GM10248 (cell line): ENCODE data around the gene ZNF385A.
A peak's percentile ranks its signal among the peaks of the same experiment; 100 is the strongest.

Experiments
- CTCF ChIA-PET: fragments of 300-600 bp; sonication (Branson Sonifier 250); formaldehyde crosslinking; extraction: SDS; loops from one replicate; lab custom pipeline; 2021; ENCODE audit warnings: antibody characterized with exemption; lab: Yijun Ruan, JAX
- POLR2A ChIA-PET: fragments of 350-650 bp; sonication (Branson Sonifier 250); formaldehyde crosslinking; extraction: SDS; loops from one replicate; lab custom pipeline; 2020; ENCODE audit warnings: antibody characterized with exemption; lab: Yijun Ruan, JAX
- DNase-seq: peaks from one replicate; pipeline ENCODE4 v3.0.0; 2012; ENCODE audit errors: extremely low spot score
- TF ChIP-seq, protein P1 (sequence below): IDR thresholded peaks from 2 replicates; pipeline ENCODE4 v1.5.1; 2012; ENCODE audit warnings: mild to moderate bottlenecking, low read depth; ENCODE audit errors: extremely low read depth, missing control alignments, control extremely low read depth

ZNF385A gene

GRCh38 chr12:54390668-54391551 lies 6.4 kb upstream of the ZNF385A start:
- TF ChIP-seq, protein P1, sequence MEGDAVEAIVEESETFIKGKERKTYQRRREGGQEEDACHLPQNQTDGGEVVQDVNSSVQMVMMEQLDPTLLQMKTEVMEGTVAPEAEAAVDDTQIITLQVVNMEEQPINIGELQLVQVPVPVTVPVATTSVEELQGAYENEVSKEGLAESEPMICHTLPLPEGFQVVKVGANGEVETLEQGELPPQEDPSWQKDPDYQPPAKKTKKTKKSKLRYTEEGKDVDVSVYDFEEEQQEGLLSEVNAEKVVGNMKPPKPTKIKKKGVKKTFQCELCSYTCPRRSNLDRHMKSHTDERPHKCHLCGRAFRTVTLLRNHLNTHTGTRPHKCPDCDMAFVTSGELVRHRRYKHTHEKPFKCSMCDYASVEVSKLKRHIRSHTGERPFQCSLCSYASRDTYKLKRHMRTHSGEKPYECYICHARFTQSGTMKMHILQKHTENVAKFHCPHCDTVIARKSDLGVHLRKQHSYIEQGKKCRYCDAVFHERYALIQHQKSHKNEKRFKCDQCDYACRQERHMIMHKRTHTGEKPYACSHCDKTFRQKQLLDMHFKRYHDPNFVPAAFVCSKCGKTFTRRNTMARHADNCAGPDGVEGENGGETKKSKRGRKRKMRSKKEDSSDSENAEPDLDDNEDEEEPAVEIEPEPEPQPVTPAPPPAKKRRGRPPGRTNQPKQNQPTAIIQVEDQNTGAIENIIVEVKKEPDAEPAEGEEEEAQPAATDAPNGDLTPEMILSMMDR: peak; percentile 36
- DNase-seq: peak; percentile 91
- CTCF ChIA-PET: interaction anchor here (0.7 to 5.4 kb wide), 6 partner anchors 9 to 17 kb away, joined by 3 to 63 read pairs (median 4); no protein-coding TSS in a partner anchor
- POLR2A ChIA-PET: no interaction called here

DNA sequence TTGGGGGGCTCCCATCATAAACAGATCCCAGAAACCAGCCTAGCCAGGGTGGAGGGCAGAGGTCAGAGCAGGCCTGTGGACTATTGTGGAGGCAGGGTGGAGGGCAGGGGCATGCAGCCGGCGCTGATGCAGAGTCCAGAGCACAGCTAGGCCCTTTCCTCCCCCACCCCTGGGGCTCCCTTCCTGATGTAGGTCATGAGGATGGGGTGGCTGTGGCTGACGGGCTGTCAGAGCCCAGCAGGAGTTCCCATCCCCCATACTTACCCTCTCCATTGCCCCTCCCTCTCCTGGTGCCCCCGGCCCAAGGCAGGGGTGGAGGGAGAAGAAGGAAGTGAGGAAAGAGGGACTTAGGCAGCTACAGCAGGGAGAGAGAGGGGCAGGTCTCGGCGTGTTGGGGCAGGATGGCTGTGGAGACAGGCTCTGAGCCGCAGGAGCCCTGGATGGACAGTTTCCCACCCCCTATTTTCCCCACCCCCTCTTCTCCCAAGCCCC lies 5.7 kb upstream of the ZNF385A start:
- CTCF ChIA-PET: interaction anchor here (0.7 to 5.4 kb wide), 4 partner anchors 9 to 16 kb away, joined by 3 to 63 read pairs (median 13); no protein-coding TSS in a partner anchor
- DNase-seq: no peak
- POLR2A ChIA-PET: no interaction called here

DNA sequence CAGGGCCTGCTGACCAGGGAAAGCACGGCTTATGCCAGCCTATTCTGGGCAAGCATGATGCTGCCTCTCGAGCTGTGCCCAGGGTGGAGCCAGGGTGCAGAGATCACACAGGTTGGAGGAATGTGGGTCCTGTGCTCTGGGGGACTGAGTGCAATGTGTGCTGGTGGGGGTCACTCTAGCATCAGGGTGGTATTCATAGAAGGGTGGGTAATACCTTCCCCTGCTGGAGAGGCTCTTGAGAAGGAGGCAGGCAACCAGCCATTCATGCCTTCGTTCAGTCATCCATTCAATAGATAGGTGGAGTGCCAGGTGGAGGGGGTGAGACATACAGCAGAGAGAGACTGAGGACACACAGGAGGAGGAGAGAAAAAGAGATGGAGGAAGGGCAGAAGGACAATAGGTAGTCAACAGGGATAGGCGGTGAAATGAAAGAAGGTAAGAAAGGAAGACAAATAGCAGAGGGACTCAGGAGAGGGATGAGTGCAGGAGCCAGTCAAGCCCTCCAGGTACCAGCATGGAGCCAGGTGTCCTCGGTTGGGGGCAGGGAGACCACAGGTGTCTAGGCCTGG lies 5.2 kb upstream of the ZNF385A start:
- no peak for DNase-seq
- ChIA-PET CTCF (interaction anchor here (3.2 to 5.4 kb wide), 2 partner anchors 9 to 10 kb away, joined by 23 to 63 read pairs; no protein-coding TSS in a partner anchor), POLR2A (no interaction called here)
- TF ChIP-seq, protein P1: no peak

More for the DNA sequence above, 5.7 kb upstream of the ZNF385A start:
- TF ChIP-seq, protein P1: no peak

GRCh38 chr12:54389134-54389508 lies 4.6 kb upstream of the ZNF385A start:
- TF ChIP-seq, protein P1: no peak
- ChIA-PET CTCF (interaction anchor here (3.2 to 5.4 kb wide), 2 partner anchors 9 to 10 kb away, joined by 23 to 63 read pairs; no protein-coding TSS in a partner anchor), POLR2A (no interaction called here)
- DNase-seq: no peak

DNA sequence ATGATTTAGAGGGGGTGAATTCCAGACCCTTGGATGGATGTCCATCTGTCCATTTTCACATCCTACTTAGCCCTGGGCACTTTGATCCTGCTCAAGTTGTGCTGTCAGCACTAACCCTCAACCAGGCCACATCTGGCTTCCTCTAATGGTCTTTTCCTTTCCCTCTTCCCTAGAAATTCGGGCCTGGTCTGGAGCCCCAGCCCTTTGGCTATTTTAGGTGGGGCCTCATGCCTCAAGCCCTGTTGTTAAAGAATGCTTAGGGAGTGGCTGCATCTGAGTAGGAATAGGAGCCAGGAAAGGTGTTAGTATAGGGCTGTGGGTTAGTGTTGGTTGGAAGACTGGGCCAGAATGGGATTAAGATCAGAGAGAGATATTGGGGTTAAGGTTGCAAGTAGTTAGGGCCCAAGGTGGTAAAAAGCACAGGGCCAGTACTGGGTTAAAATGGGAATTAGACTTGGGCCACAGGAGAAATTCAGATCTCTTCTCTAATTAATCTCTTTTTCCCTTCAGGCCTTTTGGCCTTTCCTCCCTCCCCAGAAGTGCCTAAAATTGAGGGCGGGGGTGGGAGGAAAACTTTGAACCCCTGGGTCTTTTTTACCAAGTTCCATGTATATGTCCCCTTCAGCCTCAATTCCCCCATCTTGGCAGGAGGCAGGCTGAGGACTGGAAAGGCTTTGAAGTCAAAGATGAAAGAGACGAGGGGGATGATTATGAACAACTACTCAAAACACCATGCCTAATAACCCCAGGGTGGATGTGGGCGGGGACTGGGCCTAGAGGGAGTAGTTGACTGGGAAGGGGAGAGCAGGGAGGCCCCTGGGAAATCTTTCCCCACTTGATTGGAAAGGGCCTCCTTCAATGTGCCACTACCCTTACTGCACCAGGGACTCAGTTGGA lies 4.0 kb upstream of the ZNF385A start:
- POLR2A ChIA-PET: no interaction called here
- TF ChIP-seq, protein P1: no peak
- CTCF ChIA-PET: interaction anchor here (0.9 to 6.4 kb wide), 10 partner anchors 8 to 187 kb away, joined by 3 to 95 read pairs (median 8); no protein-coding TSS in a partner anchor
- DNase-seq: no peak
